HUES48 (cell line): Measurements from ENCODE around the gene SNX24.
"Not testable (repeated sequence)": the region's sequence is repeated elsewhere in the genome, so short reads cannot be mapped to it uniquely, and the experiment has no call there.

Experiments used
- H3K27ac ChIP-seq: one replicate; pipeline ENCODE4 v1.7.0; 2013; ENCODE audit warnings: low read depth, low read length, inconsistent platforms
- H3K27me3 ChIP-seq: 2 replicates; pipeline ENCODE4 v1.6.1; 2013; ENCODE audit warnings: mild to moderate bottlenecking, low read length; ENCODE audit not compliant: control insufficient read depth, insufficient read depth
- H3K36me3 ChIP-seq: 2 replicates; pipeline ENCODE4 v1.6.1; 2013; ENCODE audit warnings: low read length; ENCODE audit not compliant: control insufficient read depth, insufficient read depth
- H3K4me1 ChIP-seq: 2 replicates; pipeline ENCODE4 v1.6.1; 2013; ENCODE audit warnings: mild to moderate bottlenecking, low read length; ENCODE audit not compliant: control insufficient read depth, insufficient read depth
- H3K4me3 ChIP-seq: 2 replicates; pipeline ENCODE4 v1.5.1; 2013; ENCODE audit warnings: mild to moderate bottlenecking, low read depth, low read length
- H3K9ac ChIP-seq: 2 replicates; pipeline ENCODE4 v1.6.1; 2013; ENCODE audit warnings: mild to moderate bottlenecking, low read depth, low read length, moderate library complexity
- H3K9me3 ChIP-seq: 2 replicates; pipeline ENCODE4 v1.6.1; 2013; ENCODE audit warnings: low read length; ENCODE audit not compliant: control insufficient read depth, insufficient read depth

SNX24 gene

GRCh38 chr5:122963305-122963704 is 117.9 kb downstream of the SNX24 start:
- no peaks in the 10 kb centered on the region for H3K27me3 ChIP-seq
- no peak overlapping the region for H3K4me3 ChIP-seq
- H3K36me3 ChIP-seq: no peaks in the 10 kb centered on the region
- peaks cover 33% of the 10 kb centered on the region for H3K4me1 ChIP-seq
- no peak overlapping the region for H3K9ac ChIP-seq
- no peaks in the 10 kb centered on the region for H3K9me3 ChIP-seq
- no peak overlapping the region for H3K27ac ChIP-seq

GRCh38 chr5:122965111-122965510 is 119.7 kb downstream of the SNX24 start:
- no peak overlapping the region for H3K9ac ChIP-seq
- no peaks in the 10 kb centered on the region for H3K9me3 ChIP-seq
- no peak overlapping the region for H3K4me3 ChIP-seq
- peaks cover 25% of the 10 kb centered on the region for H3K4me1 ChIP-seq
- no peaks in the 10 kb centered on the region for H3K27me3 ChIP-seq
- no peak overlapping the region for H3K27ac ChIP-seq
- no peaks in the 10 kb centered on the region for H3K36me3 ChIP-seq

GRCh38 chr5:122967085-122967484 is 121.7 kb downstream of the SNX24 start:
- H3K9ac ChIP-seq: no peak overlapping the region
- no peaks in the 10 kb centered on the region for H3K27me3 ChIP-seq
- H3K9me3 ChIP-seq: no peaks in the 10 kb centered on the region
- no peak overlapping the region for H3K27ac ChIP-seq
- peaks cover 5% of the 10 kb centered on the region; the same call in 1 of the 2 replicates for H3K4me1 ChIP-seq
- no peaks in the 10 kb centered on the region for H3K36me3 ChIP-seq
- no peak overlapping the region for H3K4me3 ChIP-seq

GRCh38 chr5:122967625-122968024 is 122.2 kb downstream of the SNX24 start:
- no peaks in the 10 kb centered on the region for H3K27me3 ChIP-seq
- no peak overlapping the region for H3K9ac ChIP-seq
- H3K36me3 ChIP-seq: no peaks in the 10 kb centered on the region
- no peaks in the 10 kb centered on the region for H3K9me3 ChIP-seq
- H3K4me1 ChIP-seq: no peaks in the 10 kb centered on the region
- H3K4me3 ChIP-seq: no peak overlapping the region
- no peak overlapping the region for H3K27ac ChIP-seq

- H3K9ac ChIP-seq, H3K4me3 ChIP-seq, H3K27me3 ChIP-seq, H3K36me3 ChIP-seq, H3K4me1 ChIP-seq, H3K9me3 ChIP-seq, H3K27ac ChIP-seq: not testable (repeated sequence)
These were observed 122.6 kb downstream of the SNX24 start for GRCh38 chr5:122968056-122968455.

GRCh38 chr5:122971333-122971732 is 125.9 kb downstream of the SNX24 start:
- H3K36me3 ChIP-seq: no peaks in the 10 kb centered on the region
- no peak overlapping the region for H3K9ac ChIP-seq
- H3K27me3 ChIP-seq: no peaks in the 10 kb centered on the region
- H3K27ac ChIP-seq: no peak overlapping the region
- no peaks in the 10 kb centered on the region for H3K9me3 ChIP-seq
- no peaks in the 10 kb centered on the region for H3K4me1 ChIP-seq
- H3K4me3 ChIP-seq: no peak overlapping the region

- Histone ChIP-seq H3K36me3 (no peaks in the 10 kb centered on the region), H3K4me1 (no peaks in the 10 kb centered on the region), H3K9me3 (no peaks in the 10 kb centered on the region), H3K27me3 (no peaks in the 10 kb centered on the region), H3K4me3 (no peak overlapping the region), H3K27ac (no peak overlapping the region), H3K9ac (no peak overlapping the region)
These were observed 127.5 kb downstream of the SNX24 start for GRCh38 chr5:122972877-122973276.

- H3K9me3 ChIP-seq, H3K27me3 ChIP-seq, H3K9ac ChIP-seq, H3K4me1 ChIP-seq, H3K27ac ChIP-seq, H3K4me3 ChIP-seq, H3K36me3 ChIP-seq: not testable (repeated sequence)
These were observed 128.3 kb downstream of the SNX24 start for GRCh38 chr5:122973759-122974158.

- H3K27ac ChIP-seq, H3K4me3 ChIP-seq, H3K9ac ChIP-seq, H3K36me3 ChIP-seq, H3K9me3 ChIP-seq, H3K4me1 ChIP-seq, H3K27me3 ChIP-seq: not testable (repeated sequence)
These were observed 128.8 kb downstream of the SNX24 start for GRCh38 chr5:122974251-122974650.

- H3K36me3 ChIP-seq: no peaks in the 10 kb centered on the region
These were observed 131.9 kb downstream of the SNX24 start for GRCh38 chr5:122977319-122977718.

GRCh38 chr5:122978068-122978467 is 132.7 kb downstream of the SNX24 start:
- no peaks in the 10 kb centered on the region for H3K9me3 ChIP-seq
- no peak overlapping the region for H3K27ac ChIP-seq
- H3K9ac ChIP-seq: no peak overlapping the region
- no peaks in the 10 kb centered on the region for H3K36me3 ChIP-seq
- no peaks in the 10 kb centered on the region for H3K4me1 ChIP-seq
- H3K4me3 ChIP-seq: no peak overlapping the region
- H3K27me3 ChIP-seq: no peaks in the 10 kb centered on the region

More at GRCh38 chr5:122977319-122977718, 131.9 kb downstream of the SNX24 start:
- H3K27me3 ChIP-seq: no peaks in the 10 kb centered on the region
- no peaks in the 10 kb centered on the region for H3K4me1 ChIP-seq
- no peak overlapping the region for H3K9ac ChIP-seq
- H3K27ac ChIP-seq: no peak overlapping the region
- H3K4me3 ChIP-seq: no peak overlapping the region
- no peaks in the 10 kb centered on the region for H3K9me3 ChIP-seq
